Keratinocyte (primary cell): ENCODE results near the gene OPRD1. TPM values are rescaled to one million over a fixed set of nuclear protein-coding genes. Genes with fewer than 3 reads are reported as not detected.

Experiments used
- DNase-seq: peaks from one replicate; pipeline ENCODE4 v3.0.0-alpha.2; 2011; ENCODE audit warnings: low read depth, missing footprints, low spot score
- FAIRE-seq: peaks from 2 replicates; lab custom pipeline; 2011; peaks lifted over from hg19 to GRCh38; lab: Jason Lieb, UNC
- H2AFZ ChIP-seq: 2 replicates; pipeline ENCODE4 v1.6.0; 2012; ENCODE audit warnings: low read length, control low read depth, inconsistent platforms; ENCODE audit not compliant: control insufficient read depth
- H3K27ac ChIP-seq: 2 replicates; pipeline ENCODE4 v1.5.1; 2011; ENCODE audit warnings: low read length; ENCODE audit not compliant: control insufficient read depth, insufficient read depth
- H3K27me3 ChIP-seq: 3 replicates; pipeline ENCODE4 v1.6.0; 2011; ENCODE audit warnings: low read length; ENCODE audit not compliant: control insufficient read depth, insufficient read depth; ENCODE audit errors: extremely low read depth
- H3K36me3 ChIP-seq, 2 experiments: 2 replicates in 1 of 2; 3 replicates in 1 of 2; pipeline ENCODE4 v1.5.1; 2011; ENCODE audit warnings: low read length in 2 of 2, mild to moderate bottlenecking in 1 of 2; ENCODE audit not compliant: control insufficient read depth in 2 of 2, insufficient read depth in 2 of 2; ENCODE audit errors: extremely low read depth in 1 of 2
- H3K4me1 ChIP-seq: 3 replicates; pipeline ENCODE4 v1.5.1; 2011; ENCODE audit warnings: low read length; ENCODE audit not compliant: control insufficient read depth, insufficient read depth; ENCODE audit errors: extremely low read depth
- H3K4me2 ChIP-seq: 3 replicates; pipeline ENCODE4 v1.6.0; 2011; ENCODE audit warnings: low read depth, low read length; ENCODE audit not compliant: control insufficient read depth, insufficient read depth; ENCODE audit errors: extremely low read depth
- H3K4me3 ChIP-seq, 3 experiments: fragments of 200-600 bp in 1 of 3; sonication (generic) in 1 of 3; 2 replicates in 2 of 3; 3 replicates in 1 of 3; pipeline ENCODE4 v1.5.1; 2011 to 2016; ENCODE audit warnings: low read length in 3 of 3, mild to moderate bottlenecking in 3 of 3, control low read depth in 2 of 3, inconsistent platforms in 1 of 3, low read depth in 1 of 3, mixed read lengths in 1 of 3, mixed run types in 1 of 3, moderate library complexity in 1 of 3; ENCODE audit not compliant: control insufficient read depth in 2 of 3, insufficient read depth in 2 of 3; ENCODE audit errors: extremely low read depth in 1 of 3
- H3K79me2 ChIP-seq: 2 replicates; pipeline ENCODE4 v1.6.0; 2012; ENCODE audit warnings: low read length; ENCODE audit not compliant: control insufficient read depth, insufficient read depth
- H3K9ac ChIP-seq: 3 replicates; pipeline ENCODE4 v1.6.0; 2011; ENCODE audit warnings: low read length; ENCODE audit not compliant: control insufficient read depth, insufficient read depth; ENCODE audit errors: extremely low read depth
- H3K9me1 ChIP-seq: 3 replicates; pipeline ENCODE4 v1.6.0; 2011; ENCODE audit warnings: low read length; ENCODE audit not compliant: control insufficient read depth, insufficient read depth; ENCODE audit errors: extremely low read depth
- H3K9me3 ChIP-seq: 2 replicates; pipeline ENCODE4 v1.5.1; 2012; ENCODE audit warnings: low read depth, low read length; ENCODE audit not compliant: control insufficient read depth
- H4K20me1 ChIP-seq: 3 replicates; pipeline ENCODE4 v1.6.0; 2011; ENCODE audit warnings: low read length; ENCODE audit not compliant: control insufficient read depth, insufficient read depth; ENCODE audit errors: extremely low read depth
- CTCF ChIP-seq, 3 experiments: IDR thresholded peaks in 1 of 3; conservative IDR thresholded peaks in 1 of 3; optimal IDR thresholded peaks in 1 of 3; 2 replicates in 2 of 3; 3 replicates in 1 of 3; pipeline versions ENCODE3 to v1.5.1; 2011; ENCODE audit warnings: low read length in 3 of 3, mild to moderate bottlenecking in 3 of 3, moderate library complexity in 2 of 3, control low read depth in 1 of 3, inconsistent platforms in 1 of 3; ENCODE audit not compliant: insufficient read depth in 2 of 3; ENCODE audit errors: extremely low read depth in 1 of 3
- EZH2 ChIP-seq: IDR thresholded peaks from one replicate; pipeline ENCODE4 v1.6.1; 2012; ENCODE audit warnings: inconsistent platforms, mild to moderate bottlenecking, low read length, moderate library complexity
- dilution Hi-C: fragments of 300-500 bp; cut with MboI; formaldehyde crosslinking; loops from one replicate; pipeline ENCODE4 v1.7.0; 2020; ENCODE audit warnings: low sequenced_read_pairs; ENCODE audit not compliant: extremely low pct_ligation_motif_present
- polyA plus RNA-seq, 5 experiments: library from polyadenylated mRNA; depleted of rRNA in 3 of 5; stranded (reverse) in 3 of 5; stranded (forward) in 1 of 5; unstranded in 1 of 5; fragments of >200 nt; gene quantifications; 1 replicate in 1 of 5; 2 replicates in 3 of 5; 3 replicates in 1 of 5; pipeline versions ENCODE4 v1.2.1 to v1.2.3, GENCODE V29; 2011 to 2012; ENCODE audit warnings: missing spikeins in 2 of 5, low read depth in 1 of 5, low replicate concordance in 1 of 5

Gene OPRD1
- polyA plus RNA-seq, 1 donor (not counting 4 experiments of a cell fraction or from before 2014, with no cell fraction given), result not detected

GRCh38 chr1:28899267-28899666 lies 87.3 kb downstream of the OPRD1 start:
- dilution Hi-C loops, result no loop called here
- H3K9me3 ChIP-seq, result no peaks in the 10 kb centered on the region
- TF ChIP-seq EZH2 (no peak), CTCF (optimal IDR thresholded peaks at IDR 0.05 in 1 of 3, IDR thresholded peaks at IDR 0.05 in 1 of 3, conservative IDR thresholded peaks at IDR 0.05 in 1 of 3; ENCODE audit: extremely low read depth in 1 of 3, insufficient read depth in 2 of 3, low read length in 3 of 3) (no peak)
- H3K4me1 ChIP-seq, result no peaks in the 10 kb centered on the region
- no peaks in the 10 kb centered on the region for H3K9me1 ChIP-seq
- no peaks in the 10 kb centered on the region for H4K20me1 ChIP-seq
- H3K4me2 ChIP-seq, result no peak overlapping the region
- H3K27me3 ChIP-seq, result no peaks in the 10 kb centered on the region
- no peak for FAIRE-seq
- H3K27ac ChIP-seq, result no peak overlapping the region
- H3K79me2 ChIP-seq, result peaks cover 8% of the 10 kb centered on the region
- DNase-seq, result no peak
- no peak overlapping the region for H3K9ac ChIP-seq
- H3K4me3 ChIP-seq, result no peak overlapping the region
- no peak overlapping the region for H2AFZ ChIP-seq
- peaks cover 5% of the 10 kb centered on the region in 2 experiments for H3K36me3 ChIP-seq

- Histone ChIP-seq H2AFZ (no peak overlapping the region), H3K4me2 (no peak overlapping the region), H3K79me2 (peaks cover 8% of the 10 kb centered on the region), H4K20me1 (no peaks in the 10 kb centered on the region), H3K4me3 (no peak overlapping the region), H3K4me1 (no peaks in the 10 kb centered on the region), H3K27me3 (no peaks in the 10 kb centered on the region), H3K9ac (no peak overlapping the region), H3K36me3 (peaks cover 0 to 5% of the 10 kb centered on the region in 2 experiments), H3K27ac (no peak overlapping the region), H3K9me3 (no peaks in the 10 kb centered on the region), H3K9me1 (no peaks in the 10 kb centered on the region)
- FAIRE-seq (no peak), DNase-seq (no peak)
- TF ChIP-seq CTCF (optimal IDR thresholded peaks at IDR 0.05 in 1 of 3, IDR thresholded peaks at IDR 0.05 in 1 of 3, conservative IDR thresholded peaks at IDR 0.05 in 1 of 3; ENCODE audit: extremely low read depth in 1 of 3, insufficient read depth in 2 of 3, low read length in 3 of 3) (no peak), EZH2 (no peak)
- dilution Hi-C loops, result no loop called here
Measured at GRCh38 chr1:28900562-28900961, 88.6 kb downstream of the OPRD1 start.
